GM12801 (cell line): ENCODE results near the gene MZF1.

Source experiments
- TF ChIP-seq, protein P1 (sequence below): IDR thresholded peaks from one replicate; pipeline ENCODE4 v1.5.1; 2011; ENCODE audit warnings: control low read depth; ENCODE audit not compliant: insufficient read length; ENCODE audit errors: extremely low read depth

MZF1 gene

GRCh38 chr19:58570770-58571574 lies 2.2 kb downstream of the MZF1 start:
- TF ChIP-seq, protein P1, sequence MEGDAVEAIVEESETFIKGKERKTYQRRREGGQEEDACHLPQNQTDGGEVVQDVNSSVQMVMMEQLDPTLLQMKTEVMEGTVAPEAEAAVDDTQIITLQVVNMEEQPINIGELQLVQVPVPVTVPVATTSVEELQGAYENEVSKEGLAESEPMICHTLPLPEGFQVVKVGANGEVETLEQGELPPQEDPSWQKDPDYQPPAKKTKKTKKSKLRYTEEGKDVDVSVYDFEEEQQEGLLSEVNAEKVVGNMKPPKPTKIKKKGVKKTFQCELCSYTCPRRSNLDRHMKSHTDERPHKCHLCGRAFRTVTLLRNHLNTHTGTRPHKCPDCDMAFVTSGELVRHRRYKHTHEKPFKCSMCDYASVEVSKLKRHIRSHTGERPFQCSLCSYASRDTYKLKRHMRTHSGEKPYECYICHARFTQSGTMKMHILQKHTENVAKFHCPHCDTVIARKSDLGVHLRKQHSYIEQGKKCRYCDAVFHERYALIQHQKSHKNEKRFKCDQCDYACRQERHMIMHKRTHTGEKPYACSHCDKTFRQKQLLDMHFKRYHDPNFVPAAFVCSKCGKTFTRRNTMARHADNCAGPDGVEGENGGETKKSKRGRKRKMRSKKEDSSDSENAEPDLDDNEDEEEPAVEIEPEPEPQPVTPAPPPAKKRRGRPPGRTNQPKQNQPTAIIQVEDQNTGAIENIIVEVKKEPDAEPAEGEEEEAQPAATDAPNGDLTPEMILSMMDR = no peak

DNA sequence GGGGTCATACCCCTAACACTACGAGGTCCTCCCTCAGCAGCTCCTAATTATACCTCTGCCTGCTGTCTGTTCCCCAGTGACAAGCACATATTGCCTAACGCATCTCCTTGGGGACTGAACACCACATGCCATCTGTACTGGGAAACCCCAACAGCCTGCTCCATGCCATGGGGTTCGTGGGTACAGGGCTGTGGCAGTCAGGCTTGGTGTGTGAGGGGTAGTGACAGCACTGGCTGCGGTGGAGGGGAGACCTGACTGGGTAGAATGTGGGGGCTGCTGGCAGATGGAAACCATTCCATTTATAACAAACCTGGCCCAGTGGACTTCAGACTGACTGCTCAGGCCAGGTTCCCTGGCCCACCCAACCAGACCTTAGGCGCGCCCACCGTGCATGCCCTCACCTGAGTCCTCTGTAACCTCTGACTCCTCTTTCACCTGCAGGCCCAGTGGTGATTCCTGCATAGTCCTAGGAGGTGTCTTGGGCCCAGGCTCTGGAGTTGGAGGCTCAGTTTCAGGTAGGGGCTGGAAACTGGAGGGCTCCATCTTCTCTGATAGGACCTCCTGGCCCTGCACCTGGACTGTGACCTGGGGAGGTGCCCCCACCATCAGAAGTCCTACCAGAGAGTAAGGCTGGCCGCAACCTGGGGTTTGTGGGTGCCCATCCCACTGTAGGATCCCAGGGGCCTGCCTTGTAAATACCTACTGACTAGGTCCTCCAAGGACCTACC lies 3.0 kb downstream of the MZF1 start:
- TF ChIP-seq, protein P1 = no peak

DNA sequence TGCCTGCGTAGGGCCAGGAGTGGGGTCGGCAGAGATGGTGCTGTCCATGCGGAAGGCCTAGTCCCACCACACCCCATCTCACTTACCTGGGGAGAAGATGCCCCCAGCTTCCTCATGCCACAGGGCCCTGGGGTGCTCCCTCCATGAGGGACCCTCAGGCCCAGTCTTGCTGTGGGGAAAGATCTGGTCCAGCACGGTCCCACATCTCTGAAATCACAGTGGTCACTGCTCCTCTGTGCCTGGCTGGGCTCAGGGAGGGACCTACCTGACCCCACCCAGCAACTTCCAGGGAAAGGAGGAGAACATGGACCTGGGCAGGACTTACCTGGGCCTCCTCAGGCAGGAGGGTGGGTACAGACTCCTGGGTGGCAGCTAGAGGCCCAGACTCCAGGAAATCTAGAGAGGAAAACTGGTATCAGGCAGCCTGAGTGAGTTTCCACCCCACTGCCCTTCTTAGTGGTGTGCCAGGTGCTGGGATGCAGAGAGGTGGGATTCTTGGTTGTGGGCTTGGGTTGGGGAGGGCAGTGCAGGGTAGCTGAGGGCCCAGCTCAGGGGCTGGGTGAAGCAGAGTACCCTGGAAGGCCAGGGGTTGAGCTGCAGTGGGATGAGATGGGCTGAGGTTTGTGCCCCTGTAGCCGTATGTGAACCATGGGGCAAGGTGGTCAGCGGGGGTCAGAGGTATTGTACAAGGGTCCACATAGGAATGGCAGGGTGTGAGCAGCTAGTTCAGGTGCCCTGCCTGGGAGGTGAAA lies 3.8 kb downstream of the MZF1 start:
- TF ChIP-seq, protein P1 = no peak

DNA sequence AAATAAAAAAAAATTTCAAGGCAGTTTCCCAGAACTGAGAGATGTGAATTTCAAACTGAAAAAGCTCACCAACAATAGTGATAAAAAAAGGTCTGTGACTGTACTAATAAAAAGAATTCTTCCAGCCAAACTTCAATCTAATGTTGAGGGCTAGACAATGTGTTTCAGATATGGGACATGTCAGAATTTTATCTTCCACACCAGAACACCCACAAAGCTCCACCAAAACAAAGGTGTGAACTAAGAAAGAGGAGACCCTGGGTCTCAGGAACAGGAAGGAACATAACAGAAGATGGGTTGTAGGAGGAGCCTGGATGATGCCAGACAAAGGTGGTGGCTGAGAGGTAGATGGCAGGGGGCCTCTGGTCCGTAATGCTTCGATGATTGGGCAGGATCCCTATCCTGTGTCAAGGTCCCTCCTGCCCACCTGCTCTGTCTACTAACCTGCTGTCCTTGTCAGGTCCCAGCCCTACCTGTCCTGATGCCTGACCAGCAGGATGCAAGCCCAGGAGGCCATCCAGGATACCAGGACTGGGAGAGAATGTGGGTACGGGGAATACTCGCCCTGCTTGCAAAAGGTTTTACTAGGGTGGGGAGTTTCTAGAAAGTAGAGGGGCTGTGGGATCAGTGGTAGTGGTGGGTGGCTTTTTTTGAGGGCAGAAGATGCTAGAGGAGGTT lies 4.5 kb downstream of the MZF1 start:
- TF ChIP-seq, protein P1 = no peak

- TF ChIP-seq, protein P1 = no peak
Observed at GRCh38 chr19:58566989-58567388, 6.1 kb downstream of the MZF1 start.

DNA sequence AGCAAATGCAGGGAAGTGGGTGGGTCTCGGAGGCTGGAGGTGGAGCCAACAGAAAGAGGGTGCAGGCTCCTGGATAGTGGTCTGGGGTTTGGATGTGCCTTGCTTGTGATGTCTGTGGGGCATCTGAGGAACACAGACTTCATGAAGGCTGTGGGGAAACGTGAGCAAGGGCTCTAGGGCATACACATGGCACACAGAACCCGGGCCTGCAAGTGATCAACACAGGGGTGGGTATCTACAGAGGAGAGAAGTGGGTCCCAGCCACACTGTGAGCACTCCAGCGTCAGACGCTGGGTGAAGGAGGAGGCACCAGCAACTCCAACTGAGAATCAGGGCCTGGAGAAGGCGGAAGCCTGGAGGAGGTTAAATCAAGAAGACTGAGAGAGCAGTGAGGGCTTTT lies 9.3 kb downstream of the MZF1 start:
- TF ChIP-seq, protein P1 = no peak
